Right lobe of liver (tissue), 6 donors: ENCODE results near the gene KIF5B. TPM values are rescaled to one million over a fixed set of nuclear protein-coding genes. Genes with fewer than 3 reads are reported as not detected.
A peak's percentile ranks its signal among the peaks of the same experiment; 100 is the strongest.
"Not testable (repeated sequence)": the region's sequence is repeated elsewhere in the genome, so short reads cannot be mapped to it uniquely, and the experiment has no call there.

ENCODE experiments used
- ATAC-seq, 4 donors: fragments of 200-7000 bp; cut with Tn5 transposase; one replicate each; pipeline ENCODE4 v1.9.1; 2020; ENCODE audit warnings: mild to moderate bottlenecking in 4 of 4, moderate library complexity in 4 of 4
- DNase-seq, 3 donors: peaks; one replicate each; pipeline ENCODE4 v3.0.0-alpha.2; 2020
- H3K27ac ChIP-seq, 3 donors: fragments of 200-600 bp; one replicate each; pipeline ENCODE4 v1.8.0; 2022
- H3K27me3 ChIP-seq, 2 donors: fragments of 200-600 bp; one replicate each; pipeline ENCODE4 v1.8.0; 2022
- H3K36me3 ChIP-seq, 4 donors: fragments of 200-600 bp; sonication (generic) in 1 of 4; one replicate each; pipeline versions ENCODE4 v1.5.1 to v1.8.0; 2017 to 2022; ENCODE audit warnings: control low read depth in 1 of 4
- H3K4me1 ChIP-seq, 4 donors: fragments of 200-600 bp; sonication (generic) in 1 of 4; one replicate each; pipeline versions ENCODE4 v1.5.1 to v1.8.0; 2017 to 2022; ENCODE audit warnings: control low read depth in 1 of 4
- H3K4me3 ChIP-seq, 3 donors: fragments of 200-600 bp; one replicate each; pipeline ENCODE4 v1.8.0; 2022
- H3K9me3 ChIP-seq, 4 donors: fragments of 200-600 bp; sonication (generic) in 1 of 4; one replicate each; pipeline versions ENCODE4 v1.5.1 to v1.8.0; 2017 to 2022; ENCODE audit warnings: control low read depth in 1 of 4
- CTCF ChIP-seq, 4 donors: fragments of 200-600 bp in 3 of 4; fragments of 450-650 bp in 1 of 4; IDR thresholded peaks; one replicate each; pipeline versions ENCODE4 v1.5.1 to v1.8.0; 2016 to 2022; ENCODE audit warnings: antibody characterized with exemption in 4 of 4, mild to moderate bottlenecking in 2 of 4
- POLR2A ChIP-seq: fragments of 450-650 bp; IDR thresholded peaks from one replicate; pipeline ENCODE4 v1.6.1; 2017; ENCODE audit warnings: antibody characterized with exemption, mild to moderate bottlenecking
- WGBS: methylation state at CpG from one replicate; pipeline ENCODE4 v1.1.6; 2018; ENCODE audit warnings: low coverage, low lambda C conversion rate; ENCODE audit not compliant: insufficient coverage; ENCODE audit errors: missing lambda C conversion rate; 5-methylcytosine and 5-hydroxymethylcytosine counted together
- intact Hi-C, 2 donors: fragments of 100-400 bp; cut with DNase I; formaldehyde crosslinking; loops; one replicate each; pipeline versions ENCODE4 v1.11.2 to v1.14.1; 2022
- total RNA-seq, 6 experiments: library from RNA; depleted of rRNA in 2 of 6; stranded (reverse); fragments of >200 nt in 2 of 6; fragmentation: NEBNext Ultra II Directional in 3 of 6; extraction: Animal tissue kit (Norgen Biotek cat#: 25700) in 3 of 6; gene quantifications; one replicate each; pipeline versions ENCODE4 v1.1.0 to v1.2.4, GENCODE V29; 2016 to 2023
- donor health status: DM: no; HTN: yes; CAD: no.
- donor health status: DM: no; HTN: no; CAD: no.
- donor health status: DM: no; HTN: no; CAD: no.
- donor health status: DM: no; HTN: yes; CAD: no.
- donor health status: DM: no; HTN: yes; CAD: no.

Gene KIF5B
- total RNA-seq, 6 experiments from 2014 or later, result 12.8 to 44.4 (median 23.3) TPM

- Histone ChIP-seq H3K9me3 (no peaks in the 10 kb centered on the region), H3K4me1 (peaks cover 0 to 12% (median 4%) of the 10 kb centered on the region in 4 donors), H3K27me3 (no peaks in the 10 kb centered on the region), H3K36me3 (no peaks in the 10 kb centered on the region), H3K4me3 (no peak overlapping the region), H3K27ac (no peak overlapping the region)
- ATAC-seq, result no peak
- no peak for DNase-seq
- intact Hi-C loops, result no loop called here
- WGBS, result 97% methylated on average over 3 of the region's 7 CpGs
- TF ChIP-seq POLR2A (no peak), CTCF (IDR thresholded peaks at IDR 0.05) (no peak)
These were observed 16.0 kb upstream of the KIF5B start for GRCh38 chr10:32072025-32072800.

GRCh38 chr10:32070645-32071044, 14.4 kb upstream of the KIF5B start:
- 84% methylated on average over 2 of the region's 2 CpGs for WGBS
- no peaks in the 10 kb centered on the region for H3K27me3 ChIP-seq
- DNase-seq, result no peak
- no peak for TF ChIP-seq CTCF (IDR thresholded peaks at IDR 0.05)
- TF ChIP-seq POLR2A, result no peak
- no peak overlapping the region for H3K27ac ChIP-seq
- H3K4me3 ChIP-seq, result no peak overlapping the region
- intact Hi-C loops, result no loop called here
- no peaks in the 10 kb centered on the region for H3K36me3 ChIP-seq
- H3K4me1 ChIP-seq, result peaks cover 0 to 13% (median 6%) of the 10 kb centered on the region in 4 donors
- H3K9me3 ChIP-seq, result no peaks in the 10 kb centered on the region
- ATAC-seq, result no peak

GRCh38 chr10:32068569-32068968, 12.3 kb upstream of the KIF5B start:
- no peak overlapping the region for H3K4me3 ChIP-seq
- TF ChIP-seq POLR2A (no peak), CTCF (IDR thresholded peaks at IDR 0.05) (no peak)
- no peaks in the 10 kb centered on the region for H3K9me3 ChIP-seq
- no peaks in the 10 kb centered on the region for H3K27me3 ChIP-seq
- H3K27ac ChIP-seq, result no peak overlapping the region
- DNase-seq (no peak), ATAC-seq (no peak)
- no peaks in the 10 kb centered on the region for H3K36me3 ChIP-seq
- intact Hi-C loops, result no loop called here
- peaks cover 0 to 10% (median 4%) of the 10 kb centered on the region in 4 donors for H3K4me1 ChIP-seq
- WGBS, result 54% methylated on average over 6 of the region's 12 CpGs

GRCh38 chr10:32067931-32068330, 11.7 kb upstream of the KIF5B start:
- ATAC-seq, H3K4me1 ChIP-seq, H3K27me3 ChIP-seq, intact Hi-C loops, H3K27ac ChIP-seq, DNase-seq, H3K36me3 ChIP-seq, H3K9me3 ChIP-seq, H3K4me3 ChIP-seq: not testable (repeated sequence)
- 68% methylated on average over 3 of the region's 5 CpGs for WGBS

GRCh38 chr10:32065856-32066255, 9.6 kb upstream of the KIF5B start:
- Histone ChIP-seq H3K9me3 (no peaks in the 10 kb centered on the region), H3K27ac (no peak overlapping the region), H3K36me3 (no peaks in the 10 kb centered on the region), H3K4me3 (no peak overlapping the region), H3K27me3 (no peaks in the 10 kb centered on the region), H3K4me1 (peaks cover 0 to 6% (median 0%) of the 10 kb centered on the region in 4 donors)
- intact Hi-C loops, result no loop called here
- peak; percentile 36 to 86 (median 63) for ATAC-seq
- DNase-seq, result no peak
- TF ChIP-seq CTCF (IDR thresholded peaks at IDR 0.05), result no peak
- TF ChIP-seq POLR2A, result no peak
- 16% methylated on average over 4 of the region's 4 CpGs for WGBS
